GM19463 (cell line): ENCODE results near the gene CYP26A1.

ENCODE experiments used
- ATAC-seq: cut with Tn5 transposase; IDR thresholded peaks from one replicate; pipeline ENCODE4 v1.9.1; 2021; ENCODE audit warnings: mild to moderate bottlenecking, moderate library complexity; ENCODE audit not compliant: unreplicated experiment

Gene CYP26A1

GRCh38 chr10:93115661-93116383 lies 42.1 kb downstream of the CYP26A1 start:
- ATAC-seq, result no peak

GRCh38 chr10:93121311-93121710 lies 47.6 kb downstream of the CYP26A1 start:
- ATAC-seq, result no peak

GRCh38 chr10:93123766-93124165 lies 50.1 kb downstream of the CYP26A1 start:
- no peak for ATAC-seq

- no peak for ATAC-seq
These were observed 51.1 kb downstream of the CYP26A1 start for GRCh38 chr10:93124580-93125318.

- no peak for ATAC-seq
These were observed 52.3 kb downstream of the CYP26A1 start for GRCh38 chr10:93125966-93126365.

GRCh38 chr10:93126483-93127052 lies 52.9 kb downstream of the CYP26A1 start:
- no peak for ATAC-seq
